Right lobe of liver (tissue), 4 donors: ENCODE data around the gene KCTD2.

ENCODE experiments used
- CTCF ChIP-seq, 4 donors: fragments of 200-600 bp in 3 of 4; fragments of 450-650 bp in 1 of 4; IDR thresholded peaks; one replicate each; pipeline versions ENCODE4 v1.5.1 to v1.8.0; 2016 to 2022; ENCODE audit warnings: antibody characterized with exemption in 4 of 4, mild to moderate bottlenecking in 2 of 4
- POLR2A ChIP-seq: fragments of 450-650 bp; IDR thresholded peaks from one replicate; pipeline ENCODE4 v1.6.1; 2017; ENCODE audit warnings: antibody characterized with exemption, mild to moderate bottlenecking
- donor health status: DM: no; HTN: no; CAD: no.
- donor health status: DM: no; HTN: no; CAD: no.
- donor health status: DM: no; HTN: yes; CAD: no.

GRCh38 chr17:75077072-75077495 lies 30.1 kb downstream of the KCTD2 start:
- TF ChIP-seq POLR2A: peak; percentile 52
- no peak for TF ChIP-seq CTCF (IDR thresholded peaks at IDR 0.05)
